Activated CD4-positive, alpha-beta memory T cell treated with anti-CD3 and anti-CD28 coated beads, Interleukin-2, amount 10 ng/mL, durations not matched to agents 7 days and 5 days (primary cell): ENCODE data around the gene PPFIBP2. TPM values are rescaled to one million over a fixed set of nuclear protein-coding genes. Genes with fewer than 3 reads are reported as not detected.

Experiments used
- CTCF ChIA-PET: fragments of 350-600 bp; sonication (Branson Sonifier 250); formaldehyde crosslinking; loops from one replicate; lab custom pipeline; 2021; ENCODE audit warnings: antibody characterized with exemption, inconsistent platforms; lab: Charles Lee
- POLR2A ChIA-PET: fragments of 350-600 bp; sonication (Branson Sonifier 250); formaldehyde crosslinking; loops from one replicate; lab custom pipeline; 2021; ENCODE audit warnings: antibody characterized with exemption; lab: Charles Lee
- DNase-seq: peaks from one replicate; pipeline ENCODE4 v3.0.0-alpha.2; 2020
- H3K27ac Mint-ChIP-seq: one replicate; pipeline ENCODE4 v1.8.0; 2021; ENCODE audit warnings: mild to moderate bottlenecking, mixed read lengths
- H3K27me3 Mint-ChIP-seq: one replicate; pipeline ENCODE4 v1.8.0; 2021; ENCODE audit warnings: mixed read lengths
- H3K36me3 Mint-ChIP-seq: one replicate; pipeline ENCODE4 v1.8.0; 2021; ENCODE audit warnings: low read depth, mixed read lengths
- H3K4me1 Mint-ChIP-seq: one replicate; pipeline ENCODE4 v1.8.0; 2021; ENCODE audit warnings: mixed read lengths
- H3K4me3 Mint-ChIP-seq: one replicate; pipeline ENCODE4 v1.8.0; 2021; ENCODE audit warnings: mild to moderate bottlenecking, mixed read lengths
- H3K9me3 Mint-ChIP-seq: one replicate; pipeline ENCODE4 v1.8.0; 2021; ENCODE audit warnings: mixed read lengths
- total RNA-seq, 2 experiments: library from RNA; stranded (reverse); gene quantifications; one replicate each; pipeline ENCODE4 v1.2.3, GENCODE V29; 2021

Gene PPFIBP2
- total RNA-seq, 2 experiments from 2014 or later: 21.9 to 24.7 TPM

DNA sequence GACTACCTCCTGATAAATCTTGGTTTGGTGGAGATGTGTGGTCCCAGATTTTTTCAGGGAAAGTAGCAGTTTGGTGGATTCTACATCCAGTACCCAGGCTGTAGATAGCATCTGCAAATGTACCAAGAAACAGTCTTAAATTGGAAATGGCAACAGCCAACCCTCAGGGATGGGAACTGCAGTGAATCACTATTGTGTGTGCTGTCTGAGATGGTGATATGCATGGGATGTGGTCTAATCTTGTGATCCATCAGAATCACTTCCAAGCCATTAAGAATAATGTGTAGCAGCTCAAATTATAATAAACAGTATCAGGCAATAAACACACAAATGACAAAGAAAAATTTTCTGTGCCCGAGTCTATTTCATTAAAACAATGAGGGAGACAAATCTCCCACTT, 25.1 kb upstream of the PPFIBP2 start:
- Mint-ChIP-seq H3K27ac (no peak overlapping the region), H3K27me3 (peaks cover 14% of the 10 kb centered on the region)
- CTCF ChIA-PET: interaction anchor here (1.2 kb wide), 1 partner anchor 24 kb away, joined by 3 read pairs; no protein-coding TSS in a partner anchor

GRCh38 chr11:7489376-7489775, 24.4 kb upstream of the PPFIBP2 start:
- no peaks in the 10 kb centered on the region for H3K9me3 Mint-ChIP-seq
- H3K36me3 Mint-ChIP-seq: no peaks in the 10 kb centered on the region
- no peak overlapping the region for H3K4me3 Mint-ChIP-seq
- CTCF ChIA-PET: interaction anchor here (1.2 kb wide), 1 partner anchor 23 kb away, joined by 3 read pairs; no protein-coding TSS in a partner anchor
- DNase-seq: no peak
- POLR2A ChIA-PET: no interaction called here
- H3K27ac Mint-ChIP-seq: no peak overlapping the region
- H3K27me3 Mint-ChIP-seq: peaks cover 16% of the 10 kb centered on the region
- H3K4me1 Mint-ChIP-seq: no peaks in the 10 kb centered on the region

More for the DNA sequence above, 25.1 kb upstream of the PPFIBP2 start:
- no peak for DNase-seq
- Mint-ChIP-seq H3K36me3 (no peaks in the 10 kb centered on the region), H3K4me1 (no peaks in the 10 kb centered on the region), H3K4me3 (no peak overlapping the region), H3K9me3 (no peaks in the 10 kb centered on the region)
- POLR2A ChIA-PET: interaction anchor here (0.8 kb wide), 1 partner anchor 24 kb away, joined by 3 read pairs; no protein-coding TSS in a partner anchor

- no peak overlapping the region for H3K27ac Mint-ChIP-seq
- no peak overlapping the region for H3K4me3 Mint-ChIP-seq
- POLR2A ChIA-PET: no interaction called here
- DNase-seq: no peak
- H3K9me3 Mint-ChIP-seq: no peaks in the 10 kb centered on the region
- no peaks in the 10 kb centered on the region for H3K4me1 Mint-ChIP-seq
- CTCF ChIA-PET: no interaction called here
- peaks cover 15% of the 10 kb centered on the region for H3K27me3 Mint-ChIP-seq
- no peaks in the 10 kb centered on the region for H3K36me3 Mint-ChIP-seq
Observed at GRCh38 chr11:7490054-7490453, 23.7 kb upstream of the PPFIBP2 start.

DNA sequence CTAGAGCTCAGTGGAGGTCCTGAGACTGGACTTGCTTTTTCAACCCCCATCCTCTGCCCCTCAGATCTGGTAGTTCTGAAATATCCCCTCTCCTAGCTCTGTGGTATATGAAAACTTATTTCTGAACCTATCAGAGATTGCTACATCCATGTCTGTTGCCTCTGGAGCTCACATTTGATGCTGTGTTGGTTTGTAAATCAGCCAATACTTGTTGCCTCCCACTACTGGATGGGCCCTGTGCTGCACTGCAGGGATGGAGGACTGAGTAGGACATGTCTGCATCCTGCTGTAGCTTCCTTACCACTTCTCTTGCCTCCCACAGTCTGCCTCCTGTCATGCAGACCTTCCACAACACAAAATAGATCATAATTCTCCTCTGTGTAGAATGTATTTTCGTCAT, 23.3 kb upstream of the PPFIBP2 start:
- no peaks in the 10 kb centered on the region for H3K9me3 Mint-ChIP-seq
- no peaks in the 10 kb centered on the region for H3K4me1 Mint-ChIP-seq
- no peak overlapping the region for H3K27ac Mint-ChIP-seq
- ChIA-PET CTCF (no interaction called here), POLR2A (no interaction called here)
- H3K4me3 Mint-ChIP-seq: no peak overlapping the region
- DNase-seq: no peak
- peaks cover 15% of the 10 kb centered on the region for H3K27me3 Mint-ChIP-seq
- H3K36me3 Mint-ChIP-seq: no peaks in the 10 kb centered on the region

- no peak overlapping the region for H3K4me3 Mint-ChIP-seq
- H3K4me1 Mint-ChIP-seq: peaks cover 4% of the 10 kb centered on the region
- no peak overlapping the region for H3K27ac Mint-ChIP-seq
- no peaks in the 10 kb centered on the region for H3K36me3 Mint-ChIP-seq
- CTCF ChIA-PET: no interaction called here
- no peaks in the 10 kb centered on the region for H3K9me3 Mint-ChIP-seq
- no peak for DNase-seq
- POLR2A ChIA-PET: no interaction called here
- H3K27me3 Mint-ChIP-seq: peaks cover 13% of the 10 kb centered on the region
Observed at GRCh38 chr11:7492253-7492652, 21.5 kb upstream of the PPFIBP2 start.

DNA sequence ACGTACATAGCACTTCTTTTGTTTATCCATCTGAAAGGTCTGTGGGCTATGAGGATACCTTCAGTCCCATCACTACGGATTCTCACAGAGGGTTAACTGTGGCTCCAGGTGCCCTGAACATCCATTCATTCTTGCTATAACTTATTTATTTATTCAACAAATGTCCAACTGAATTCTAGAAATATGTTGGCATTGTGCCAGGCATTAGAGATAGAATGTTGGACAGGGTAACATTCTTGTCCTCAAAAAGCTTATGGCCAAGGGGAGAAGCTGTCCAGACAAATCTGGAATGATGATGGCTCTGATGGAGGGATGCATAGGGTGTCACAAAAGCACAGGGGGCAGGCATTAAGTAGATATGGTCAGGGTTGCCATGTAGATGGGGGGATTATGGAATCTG, 20.1 kb upstream of the PPFIBP2 start:
- Mint-ChIP-seq H3K4me3 (no peak overlapping the region), H3K9me3 (no peaks in the 10 kb centered on the region), H3K4me1 (peaks cover 4% of the 10 kb centered on the region), H3K27ac (no peak overlapping the region), H3K36me3 (no peaks in the 10 kb centered on the region), H3K27me3 (peaks cover 11% of the 10 kb centered on the region)
- ChIA-PET CTCF (interaction anchor here (1.2 kb wide), 1 partner anchor 52 kb away, joined by 3 read pairs; no protein-coding TSS in a partner anchor), POLR2A (no interaction called here)
- no peak for DNase-seq

DNA sequence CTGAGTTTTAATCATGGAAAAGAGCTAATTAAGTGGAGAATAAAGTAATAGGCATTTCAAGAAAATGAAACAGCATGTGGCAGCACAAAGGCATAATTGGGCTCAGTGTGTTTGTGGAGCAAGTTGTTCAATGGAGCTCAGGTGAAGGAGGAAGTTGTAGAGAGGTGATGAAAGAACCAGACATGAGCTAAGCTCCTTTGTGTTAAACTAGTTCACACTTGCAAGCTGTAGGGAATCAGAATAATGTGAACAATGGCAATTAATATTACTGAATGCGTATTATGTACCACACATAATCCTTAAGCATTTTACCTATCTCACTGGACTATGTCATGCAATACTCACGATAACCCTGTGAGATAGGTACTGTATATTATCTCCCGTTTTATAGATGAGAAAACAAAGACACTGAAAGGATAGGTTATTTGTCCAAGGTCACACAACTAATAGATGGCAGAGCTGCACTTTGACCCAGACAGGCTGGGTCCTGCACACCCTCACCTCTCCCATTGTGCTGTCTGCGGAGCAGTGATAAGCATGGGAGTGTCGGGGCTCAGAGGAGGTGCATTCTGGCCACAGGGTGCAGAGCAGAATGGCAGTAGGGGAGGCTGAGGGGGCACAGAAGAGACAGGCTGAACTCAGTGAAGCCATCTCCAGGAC, 19.6 kb upstream of the PPFIBP2 start:
- ChIA-PET POLR2A (no interaction called here), CTCF (interaction anchor here (1.2 kb wide), 1 partner anchor 52 kb away, joined by 3 read pairs; no protein-coding TSS in a partner anchor)
- H3K4me1 Mint-ChIP-seq: peaks cover 4% of the 10 kb centered on the region
- H3K9me3 Mint-ChIP-seq: no peaks in the 10 kb centered on the region
- no peak overlapping the region for H3K4me3 Mint-ChIP-seq
- no peak overlapping the region for H3K27ac Mint-ChIP-seq
- DNase-seq: no peak
- H3K27me3 Mint-ChIP-seq: peaks cover 12% of the 10 kb centered on the region
- H3K36me3 Mint-ChIP-seq: no peaks in the 10 kb centered on the region

DNA sequence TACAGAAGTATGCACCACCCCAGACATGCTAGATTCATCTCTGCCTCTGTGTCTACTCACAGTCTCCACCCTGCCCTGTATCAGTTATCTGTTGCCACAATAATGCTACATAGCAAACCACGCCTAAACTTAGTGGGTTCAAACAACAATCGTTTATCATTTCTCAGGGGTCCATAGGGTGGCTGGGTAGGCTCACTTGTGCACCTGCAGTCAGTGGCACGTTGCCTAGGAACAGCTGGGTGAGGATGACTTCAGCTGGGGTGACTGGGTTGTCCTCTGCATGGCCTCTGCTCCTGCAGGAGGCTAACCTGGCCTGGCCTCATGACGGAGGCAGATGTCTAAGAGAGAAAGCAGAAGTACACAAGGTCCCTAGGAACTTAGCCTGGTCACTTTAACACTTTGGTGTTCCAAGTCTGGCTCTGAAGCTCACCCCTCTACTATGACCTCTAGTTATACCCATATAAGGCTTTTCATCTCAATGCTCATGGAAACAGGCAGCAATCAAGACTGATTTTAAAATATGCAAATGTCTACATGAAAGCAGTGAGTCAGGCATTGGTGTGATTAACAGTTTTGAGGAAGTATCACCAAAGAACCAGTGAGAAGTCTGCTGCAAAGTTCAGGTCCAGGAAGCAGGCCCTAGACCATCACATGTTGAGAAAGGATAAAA, 17.8 kb upstream of the PPFIBP2 start:
- CTCF ChIA-PET: interaction anchor here (0.9 kb wide), 1 partner anchor 16 kb away, joined by 3 read pairs; no protein-coding TSS in a partner anchor
- Mint-ChIP-seq H3K4me3 (no peak overlapping the region), H3K9me3 (no peaks in the 10 kb centered on the region), H3K27ac (no peak overlapping the region), H3K27me3 (peaks cover 5% of the 10 kb centered on the region), H3K4me1 (peaks cover 4% of the 10 kb centered on the region), H3K36me3 (no peaks in the 10 kb centered on the region)
- POLR2A ChIA-PET: no interaction called here
- no peak for DNase-seq

- Mint-ChIP-seq H3K4me3 (no peak overlapping the region), H3K27ac (no peak overlapping the region), H3K36me3 (no peaks in the 10 kb centered on the region), H3K27me3 (peaks cover 5% of the 10 kb centered on the region), H3K4me1 (peaks cover 4% of the 10 kb centered on the region), H3K9me3 (no peaks in the 10 kb centered on the region)
- DNase-seq: no peak
- ChIA-PET POLR2A (no interaction called here), CTCF (no interaction called here)
Observed at GRCh38 chr11:7498193-7498592, 15.6 kb upstream of the PPFIBP2 start.

DNA sequence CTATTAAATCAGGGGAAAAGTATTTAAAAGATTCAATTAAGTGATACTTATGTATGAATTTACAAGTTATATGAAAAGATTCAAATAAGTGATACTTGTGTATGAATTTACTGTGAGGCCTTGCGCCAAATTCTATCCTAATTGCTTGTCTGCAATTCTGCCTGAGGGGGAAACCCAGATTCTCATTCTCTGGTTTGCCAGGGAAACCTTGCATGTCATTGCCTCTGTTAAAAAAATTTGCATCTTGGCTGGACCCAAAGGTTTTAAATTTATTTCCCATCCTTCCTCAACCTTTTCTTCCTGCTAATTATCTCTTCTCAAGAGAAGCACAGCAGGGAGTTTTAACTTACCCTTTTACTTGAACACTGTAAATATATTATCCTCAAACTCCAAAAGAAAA, 14.7 kb upstream of the PPFIBP2 start:
- CTCF ChIA-PET: no interaction called here
- no peak for DNase-seq
- H3K27me3 Mint-ChIP-seq: peaks cover 3% of the 10 kb centered on the region
- H3K4me3 Mint-ChIP-seq: no peak overlapping the region
- H3K4me1 Mint-ChIP-seq: peaks cover 4% of the 10 kb centered on the region
- no peaks in the 10 kb centered on the region for H3K36me3 Mint-ChIP-seq
- no peak overlapping the region for H3K27ac Mint-ChIP-seq
- POLR2A ChIA-PET: no interaction called here
- no peaks in the 10 kb centered on the region for H3K9me3 Mint-ChIP-seq

DNA sequence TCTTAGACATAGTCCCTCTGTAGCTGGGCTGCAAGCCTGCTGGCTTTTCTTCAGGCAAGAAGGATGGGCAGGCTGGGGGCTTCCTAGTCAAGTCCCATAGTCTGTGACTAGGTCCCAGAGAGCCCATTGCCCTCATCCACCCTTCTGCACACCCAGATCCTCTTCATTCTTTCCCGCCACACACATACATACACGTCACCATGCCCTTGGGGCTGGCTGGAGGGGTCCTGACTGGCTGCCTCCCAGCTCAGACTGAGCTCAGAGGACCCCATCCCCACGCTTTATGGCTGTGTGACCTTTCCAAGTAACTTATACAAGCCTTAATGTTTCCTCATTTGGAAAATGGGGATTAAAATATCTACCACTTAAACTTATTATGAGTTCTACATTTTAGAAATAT, 13.5 kb upstream of the PPFIBP2 start:
- Mint-ChIP-seq H3K27ac (no peak overlapping the region), H3K4me1 (peaks cover 4% of the 10 kb centered on the region), H3K9me3 (no peaks in the 10 kb centered on the region), H3K27me3 (peaks cover 3% of the 10 kb centered on the region), H3K36me3 (no peaks in the 10 kb centered on the region), H3K4me3 (no peak overlapping the region)
- ChIA-PET POLR2A (no interaction called here), CTCF (interaction anchor here (1.2 kb wide), 1 partner anchor 58 kb away, joined by 3 read pairs; no protein-coding TSS in a partner anchor)
- no peak for DNase-seq

DNA sequence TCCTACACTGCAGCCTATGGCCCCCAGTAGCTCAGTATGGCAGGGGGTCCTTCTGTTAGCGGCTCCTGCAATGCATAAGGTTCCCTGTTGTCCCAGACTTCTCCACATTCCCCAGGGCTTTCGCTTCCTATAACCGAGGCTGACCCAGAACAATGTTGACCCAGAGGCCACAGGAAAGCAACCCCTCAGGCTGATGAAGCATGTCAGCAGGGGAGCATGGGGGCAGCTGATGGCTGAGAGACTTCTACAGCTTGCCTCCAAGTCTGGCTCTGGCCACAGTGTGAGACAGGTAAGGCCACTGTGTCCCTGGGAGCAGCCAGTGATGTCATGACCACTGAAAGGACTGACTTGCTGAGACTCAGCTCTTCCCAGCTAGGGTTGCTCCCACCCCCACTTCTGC, 12.5 kb upstream of the PPFIBP2 start:
- Mint-ChIP-seq H3K9me3 (no peaks in the 10 kb centered on the region), H3K36me3 (no peaks in the 10 kb centered on the region), H3K27ac (no peak overlapping the region), H3K4me1 (peaks cover 3% of the 10 kb centered on the region), H3K4me3 (no peak overlapping the region), H3K27me3 (peaks cover 4% of the 10 kb centered on the region)
- ChIA-PET CTCF (interaction anchor here (1.2 to 1.6 kb wide), 2 partner anchors 59 to 156 kb away, joined by 3 to 4 read pairs; no protein-coding TSS in a partner anchor), POLR2A (no interaction called here)
- DNase-seq: no peak

DNA sequence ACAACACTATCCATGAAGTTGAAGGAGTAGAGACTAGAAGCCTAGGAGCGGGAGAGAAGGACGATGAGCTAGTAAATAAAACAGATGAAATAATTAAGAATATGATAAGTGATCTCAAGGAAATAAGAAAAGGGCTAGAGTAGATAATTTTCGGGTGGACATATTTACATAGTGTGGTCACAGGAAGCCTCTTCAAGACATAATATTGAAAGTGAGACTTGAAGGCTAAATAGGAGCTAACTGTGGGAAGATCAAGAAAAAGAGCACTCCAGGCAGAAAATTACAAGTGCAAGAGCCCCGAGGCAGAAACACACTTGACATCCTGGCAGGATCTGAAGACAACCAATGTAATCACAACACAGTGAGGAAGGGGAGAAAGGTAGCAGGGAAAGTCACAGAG, 11.9 kb upstream of the PPFIBP2 start:
- H3K36me3 Mint-ChIP-seq: no peaks in the 10 kb centered on the region
- H3K4me1 Mint-ChIP-seq: no peaks in the 10 kb centered on the region
- no peak overlapping the region for H3K27ac Mint-ChIP-seq
- ChIA-PET CTCF (interaction anchor here (1.6 kb wide), 1 partner anchor 155 kb away, joined by 4 read pairs; no protein-coding TSS in a partner anchor), POLR2A (no interaction called here)
- no peaks in the 10 kb centered on the region for H3K9me3 Mint-ChIP-seq
- peaks cover 11% of the 10 kb centered on the region for H3K27me3 Mint-ChIP-seq
- H3K4me3 Mint-ChIP-seq: no peak overlapping the region
- no peak for DNase-seq
